Fibroblast of pulmonary artery (primary cell): ENCODE measurements around the gene LY9.

ENCODE experiments used
- DNase-seq: peaks from one replicate; pipeline ENCODE4 v3.0.0-alpha.2; 2010; ENCODE audit warnings: low read depth
- H3K4me3 ChIP-seq: replicated peaks from 2 replicates; pipeline ENCODE4 v1.5.1; 2011; ENCODE audit warnings: low read depth, mild to moderate bottlenecking, control low read depth, low read length, moderate library complexity
- CTCF ChIP-seq: IDR thresholded peaks from 2 replicates; pipeline ENCODE4 v1.5.1; 2011; ENCODE audit warnings: mild to moderate bottlenecking, control low read depth, low read length, inconsistent platforms; ENCODE audit errors: missing control alignments

The LY9 gene

DNA sequence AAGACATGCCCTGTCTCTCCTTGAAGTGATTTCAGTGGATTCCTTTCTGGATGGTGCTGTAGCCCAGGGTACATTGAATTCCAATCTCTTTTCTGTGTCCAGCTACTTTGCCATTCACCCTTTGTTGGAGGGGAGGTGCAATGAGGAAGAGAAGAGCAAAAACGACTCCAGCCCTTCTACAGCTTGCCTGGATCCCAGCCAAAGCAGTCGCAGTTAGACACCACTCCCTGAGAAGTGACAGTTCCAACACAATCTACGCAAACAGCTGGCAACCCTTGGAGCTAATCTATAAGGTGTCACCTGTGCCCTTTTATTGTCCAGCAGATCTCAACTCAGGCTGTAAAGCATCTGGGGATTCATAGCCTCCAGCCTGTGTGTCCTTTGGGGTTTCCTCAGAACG is 62.1 kb downstream of the LY9 start:
- no peak for TF ChIP-seq CTCF
- no peak for DNase-seq
- no peak overlapping the region for H3K4me3 ChIP-seq

GRCh38 chr1:160858507-160858906 is 62.5 kb downstream of the LY9 start:
- no peak for TF ChIP-seq CTCF
- no peak for DNase-seq

DNA sequence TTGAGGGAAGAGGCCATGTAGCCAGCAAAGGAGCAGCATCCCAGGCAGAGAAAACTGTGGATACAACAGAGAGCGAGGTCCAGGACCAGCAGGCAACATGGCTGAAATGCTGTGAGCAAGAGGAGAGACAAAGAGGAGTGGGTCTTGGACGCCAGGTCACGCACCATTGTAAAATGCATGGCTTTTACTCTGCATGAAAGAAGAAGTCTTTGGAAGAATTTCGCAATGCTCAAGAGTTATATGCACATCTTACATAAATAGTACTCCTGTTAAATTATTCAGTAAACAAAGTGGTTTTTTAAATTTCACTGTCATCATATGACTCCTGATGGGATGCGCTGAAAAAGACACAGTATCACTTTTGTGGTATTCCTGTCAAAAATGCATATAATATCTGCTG is 63.2 kb downstream of the LY9 start:
- no peak overlapping the region for H3K4me3 ChIP-seq
- no peak for TF ChIP-seq CTCF
- no peak for DNase-seq

More at GRCh38 chr1:160858507-160858906, 62.5 kb downstream of the LY9 start:
- H3K4me3 ChIP-seq, result no peak overlapping the region

DNA sequence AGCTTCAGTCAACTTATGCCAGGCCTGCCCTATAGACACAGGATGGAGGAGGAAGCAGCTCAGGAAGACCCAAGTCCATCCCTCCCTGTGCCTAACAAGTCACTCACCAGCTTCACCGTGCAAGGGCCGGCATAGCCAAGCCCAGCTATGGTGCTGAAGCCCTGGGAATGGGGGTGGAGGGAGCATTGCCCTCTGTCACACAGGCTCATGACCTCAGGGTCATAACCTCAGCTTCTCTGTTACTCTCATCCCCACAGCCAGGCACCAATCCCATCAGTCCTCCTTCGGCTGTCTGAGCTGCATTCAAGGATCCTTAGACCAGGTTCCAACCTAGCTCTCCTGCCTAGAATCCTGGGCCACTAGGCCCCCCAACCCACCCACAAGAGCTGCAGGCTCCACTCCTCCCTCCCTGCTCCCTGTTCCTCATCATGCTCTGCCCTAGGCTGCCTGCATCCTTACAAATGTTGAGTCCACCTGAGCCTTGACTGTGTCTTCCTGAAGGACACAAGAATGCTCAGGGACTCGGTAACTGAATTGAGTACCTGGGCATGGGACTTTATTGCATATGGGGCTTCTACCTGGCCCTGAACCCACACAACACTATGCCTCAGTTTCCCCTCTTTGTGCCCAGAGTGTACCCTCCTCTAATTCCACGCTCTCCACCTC is 65.0 kb downstream of the LY9 start:
- no peak for DNase-seq
- TF ChIP-seq CTCF, result no peak
- H3K4me3 ChIP-seq, result no peak overlapping the region

DNA sequence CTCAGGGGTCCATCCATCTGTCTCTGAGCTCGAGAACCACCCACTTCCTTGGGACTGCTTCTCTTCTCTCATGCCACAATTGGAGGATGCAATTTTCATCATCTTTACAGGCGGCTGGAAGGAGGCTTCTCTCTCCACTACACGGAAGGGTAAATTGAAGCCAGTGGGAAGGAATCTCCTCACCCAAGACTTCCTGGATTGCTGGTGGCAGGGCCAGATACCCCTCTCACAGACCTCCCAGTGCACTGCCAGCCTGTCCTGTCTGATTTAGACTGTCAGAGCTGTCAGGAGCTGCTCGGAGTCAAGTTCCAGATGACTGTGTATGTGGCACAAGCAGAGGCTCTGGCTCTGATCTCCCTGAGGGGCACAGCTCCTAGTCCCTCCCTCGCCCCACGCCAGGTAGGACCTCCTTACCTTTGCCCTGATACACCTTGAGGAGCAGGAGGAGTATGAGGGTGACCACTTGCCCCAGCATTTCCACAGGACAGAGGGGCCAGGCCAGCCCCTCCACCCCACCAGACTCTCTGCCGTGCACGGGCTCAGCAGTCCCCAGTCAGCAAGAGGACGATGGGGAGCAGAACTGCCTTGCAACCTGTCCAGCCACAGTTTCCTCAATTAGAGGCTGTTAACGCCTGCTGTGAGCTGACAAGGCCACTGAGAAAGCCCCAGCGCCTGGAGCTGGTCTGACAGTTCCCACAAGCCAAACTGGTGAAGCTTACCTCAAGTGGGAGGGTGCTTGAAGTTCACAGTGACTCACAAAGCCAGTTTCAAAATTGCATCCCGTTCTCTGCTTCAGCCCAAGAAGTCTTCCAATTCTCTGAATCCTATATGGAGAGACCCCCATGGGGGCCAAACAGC is 66.5 kb downstream of the LY9 start, which contains the start of gene CD244:
Gene CD244 (minus strand): TSS at position 685 of the 858 bp plus-strand sequence. CDS start 210 bp downstream, at position 475.
- H3K4me3 ChIP-seq, result no peak within 1 kb of the TSS
- TF ChIP-seq CTCF, result no peak
- DNase-seq, result peak; percentile 38

- no peak for DNase-seq
- no peak for TF ChIP-seq CTCF
- no peak overlapping the region for H3K4me3 ChIP-seq
Observed at GRCh38 chr1:160863061-160863773, 67.2 kb downstream of the LY9 start.
